ENCODE data around the gene HLTF. TPM values are rescaled to one million over a fixed set of nuclear protein-coding genes. Genes with fewer than 3 reads are reported as not detected.

The HLTF gene
- total RNA-seq, 1 donor from 2014 or later = 15.9 TPM

DNA sequence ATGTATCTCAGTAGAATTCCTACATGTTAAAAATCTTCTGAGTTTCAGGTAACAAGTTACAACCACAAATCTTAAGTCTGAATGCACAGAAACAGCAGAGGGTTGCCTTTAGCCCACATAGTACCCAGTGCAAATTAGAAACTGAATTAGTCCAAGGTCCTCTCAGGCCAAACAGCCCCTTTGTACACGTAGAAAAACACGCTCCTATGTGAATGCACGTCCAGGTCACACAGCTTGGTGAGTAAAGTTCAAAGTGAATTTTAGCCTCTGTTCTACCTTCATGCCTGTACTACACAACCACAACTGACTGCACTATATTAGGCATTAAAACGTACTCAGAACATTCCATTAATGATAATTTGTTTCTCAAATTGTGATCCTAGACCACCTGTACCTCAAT lies 48.6 kb downstream of the HLTF start:
- no peak overlapping the region for H3K27ac Mint-ChIP-seq (ENCODE audit: unreplicated experiment)
- H3K4me1 Mint-ChIP-seq (ENCODE audit: unreplicated experiment) = no peaks in the 10 kb centered on the region
- no peaks in the 10 kb centered on the region for H3K36me3 Mint-ChIP-seq (ENCODE audit: low read depth, unreplicated experiment)
- H3K27me3 Mint-ChIP-seq (ENCODE audit: unreplicated experiment) = no peaks in the 10 kb centered on the region
- H3K4me3 Mint-ChIP-seq (ENCODE audit: unreplicated experiment) = no peak overlapping the region
- TF ChIP-seq, protein P1, sequence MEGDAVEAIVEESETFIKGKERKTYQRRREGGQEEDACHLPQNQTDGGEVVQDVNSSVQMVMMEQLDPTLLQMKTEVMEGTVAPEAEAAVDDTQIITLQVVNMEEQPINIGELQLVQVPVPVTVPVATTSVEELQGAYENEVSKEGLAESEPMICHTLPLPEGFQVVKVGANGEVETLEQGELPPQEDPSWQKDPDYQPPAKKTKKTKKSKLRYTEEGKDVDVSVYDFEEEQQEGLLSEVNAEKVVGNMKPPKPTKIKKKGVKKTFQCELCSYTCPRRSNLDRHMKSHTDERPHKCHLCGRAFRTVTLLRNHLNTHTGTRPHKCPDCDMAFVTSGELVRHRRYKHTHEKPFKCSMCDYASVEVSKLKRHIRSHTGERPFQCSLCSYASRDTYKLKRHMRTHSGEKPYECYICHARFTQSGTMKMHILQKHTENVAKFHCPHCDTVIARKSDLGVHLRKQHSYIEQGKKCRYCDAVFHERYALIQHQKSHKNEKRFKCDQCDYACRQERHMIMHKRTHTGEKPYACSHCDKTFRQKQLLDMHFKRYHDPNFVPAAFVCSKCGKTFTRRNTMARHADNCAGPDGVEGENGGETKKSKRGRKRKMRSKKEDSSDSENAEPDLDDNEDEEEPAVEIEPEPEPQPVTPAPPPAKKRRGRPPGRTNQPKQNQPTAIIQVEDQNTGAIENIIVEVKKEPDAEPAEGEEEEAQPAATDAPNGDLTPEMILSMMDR (IDR thresholded peaks at IDR 0.05; ENCODE audit: unreplicated experiment) = no peak
- DNase-seq (ENCODE audit: low spot score) = no peak
- H3K9me3 Mint-ChIP-seq (ENCODE audit: unreplicated experiment) = no peaks in the 10 kb centered on the region

DNA sequence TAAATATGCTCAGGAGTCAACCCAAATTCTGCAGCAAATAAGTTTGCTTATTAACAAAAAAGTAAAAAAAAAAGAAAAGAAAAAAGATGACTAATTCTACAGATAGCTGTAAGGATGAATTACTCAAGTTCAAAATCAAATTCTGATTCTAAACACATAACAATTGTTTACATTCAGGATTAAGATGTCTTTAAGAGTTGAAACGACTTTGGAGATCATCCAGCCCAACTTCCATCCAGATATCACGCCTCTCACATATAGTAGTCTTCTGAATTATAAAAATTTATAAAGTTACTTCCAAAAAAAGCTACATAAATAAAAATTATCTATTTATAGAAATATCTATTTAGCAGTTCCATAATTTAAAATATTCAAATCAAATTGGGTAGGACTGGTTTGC lies 55.2 kb downstream of the HLTF start:
- H3K27ac Mint-ChIP-seq (ENCODE audit: unreplicated experiment) = no peak overlapping the region
- no peaks in the 10 kb centered on the region for H3K9me3 Mint-ChIP-seq (ENCODE audit: unreplicated experiment)
- TF ChIP-seq, protein P1 (IDR thresholded peaks at IDR 0.05; ENCODE audit: unreplicated experiment) = no peak
- no peaks in the 10 kb centered on the region for H3K4me1 Mint-ChIP-seq (ENCODE audit: unreplicated experiment)
- H3K4me3 Mint-ChIP-seq (ENCODE audit: unreplicated experiment) = no peak overlapping the region
- H3K27me3 Mint-ChIP-seq (ENCODE audit: unreplicated experiment) = no peaks in the 10 kb centered on the region
- H3K36me3 Mint-ChIP-seq (ENCODE audit: low read depth, unreplicated experiment) = peaks cover 7% of the 10 kb centered on the region
- no peak for DNase-seq (ENCODE audit: low spot score)

- Mint-ChIP-seq H3K4me1 (ENCODE audit: unreplicated experiment) (no peaks in the 10 kb centered on the region), H3K27ac (ENCODE audit: unreplicated experiment) (no peak overlapping the region)
These were observed 59.6 kb downstream of the HLTF start for GRCh38 chr3:149026718-149027117.

DNA sequence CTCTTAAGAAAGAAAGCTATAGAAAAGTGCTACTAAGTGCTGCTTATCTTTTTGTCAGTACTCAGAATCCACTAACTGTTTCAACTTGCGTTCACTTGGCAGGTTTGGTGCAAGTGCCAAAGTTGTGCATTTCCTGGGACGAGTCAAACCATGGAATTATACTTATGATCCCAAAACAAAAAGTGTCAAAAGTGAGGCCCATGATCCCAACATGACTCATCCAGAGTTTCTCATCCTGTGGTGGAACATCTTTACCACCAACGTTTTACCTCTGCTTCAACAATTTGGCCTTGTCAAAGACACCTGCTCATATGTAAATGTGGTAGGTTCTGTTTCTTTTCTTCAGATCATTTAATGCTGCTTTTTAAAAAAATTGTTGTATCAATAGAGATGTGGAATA lies 62.4 kb downstream of the HLTF start:
- no peak overlapping the region for H3K4me3 Mint-ChIP-seq (ENCODE audit: unreplicated experiment)
- H3K4me1 Mint-ChIP-seq (ENCODE audit: unreplicated experiment) = peaks cover 5% of the 10 kb centered on the region
- no peak for DNase-seq (ENCODE audit: low spot score)
- TF ChIP-seq, protein P1 (IDR thresholded peaks at IDR 0.05; ENCODE audit: unreplicated experiment) = no peak
- H3K9me3 Mint-ChIP-seq (ENCODE audit: unreplicated experiment) = no peaks in the 10 kb centered on the region
- H3K36me3 Mint-ChIP-seq (ENCODE audit: low read depth, unreplicated experiment) = peaks cover 35% of the 10 kb centered on the region
- no peaks in the 10 kb centered on the region for H3K27me3 Mint-ChIP-seq (ENCODE audit: unreplicated experiment)
- H3K27ac Mint-ChIP-seq (ENCODE audit: unreplicated experiment) = no peak overlapping the region

More at GRCh38 chr3:149026718-149027117, 59.6 kb downstream of the HLTF start:
- no peak overlapping the region for H3K4me3 Mint-ChIP-seq (ENCODE audit: unreplicated experiment)
- peaks cover 31% of the 10 kb centered on the region for H3K36me3 Mint-ChIP-seq (ENCODE audit: low read depth, unreplicated experiment)
- TF ChIP-seq, protein P1 (IDR thresholded peaks at IDR 0.05; ENCODE audit: unreplicated experiment) = no peak
- no peaks in the 10 kb centered on the region for H3K27me3 Mint-ChIP-seq (ENCODE audit: unreplicated experiment)
- no peaks in the 10 kb centered on the region for H3K9me3 Mint-ChIP-seq (ENCODE audit: unreplicated experiment)
- DNase-seq (ENCODE audit: low spot score) = no peak

DNA sequence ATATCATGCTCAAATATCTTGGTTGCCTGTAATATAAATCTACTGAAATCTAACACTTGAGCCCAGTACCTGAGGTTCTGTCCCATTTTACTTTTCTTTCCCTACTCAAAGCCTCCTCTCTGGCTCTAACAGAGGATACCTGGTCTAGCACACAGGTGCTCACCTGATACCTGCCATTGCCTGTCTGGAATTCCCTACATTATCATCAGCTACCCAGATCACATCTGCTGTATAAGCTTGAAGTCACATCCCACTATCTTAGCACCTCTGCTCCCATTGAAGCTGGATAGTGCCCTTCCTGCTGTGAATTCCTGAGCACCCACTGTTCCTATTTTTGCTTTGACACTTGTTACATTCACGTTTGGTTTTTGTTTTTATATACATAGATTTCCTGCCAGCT lies 64.5 kb downstream of the HLTF start:
- Mint-ChIP-seq H3K27ac (ENCODE audit: unreplicated experiment) (no peak overlapping the region), H3K9me3 (ENCODE audit: unreplicated experiment) (no peaks in the 10 kb centered on the region), H3K36me3 (ENCODE audit: low read depth, unreplicated experiment) (peaks cover 39% of the 10 kb centered on the region), H3K4me1 (ENCODE audit: unreplicated experiment) (peaks cover 5% of the 10 kb centered on the region), H3K4me3 (ENCODE audit: unreplicated experiment) (no peak overlapping the region), H3K27me3 (ENCODE audit: unreplicated experiment) (no peaks in the 10 kb centered on the region)
- DNase-seq (ENCODE audit: low spot score) = no peak
- TF ChIP-seq, protein P1 (IDR thresholded peaks at IDR 0.05; ENCODE audit: unreplicated experiment) = no peak

Measured in endothelial cell (in vitro differentiated cells).